IMR-90 (cell line): ENCODE results near the gene ORMDL3. TPM values are rescaled to one million over a fixed set of nuclear protein-coding genes. Genes with fewer than 3 reads are reported as not detected.

Source experiments
- ATAC-seq: fragments of 200-7000 bp; cut with Tn5 transposase; 2 replicates; pipeline ENCODE4 v1.9.1; 2020; ENCODE audit warnings: low read depth, mild to moderate bottlenecking, moderate library complexity
- BruUV-seq: library from RNA; stranded (reverse); fragments of 400-500 nt; replicated peaks from 2 replicates; lab custom pipeline; 2021; lab: Mats Ljungman, UMichigan
- CTCF ChIA-PET: fragments of 300-600 bp; formaldehyde crosslinking; extraction: SDS; loops from one replicate; lab custom pipeline; 2021; ENCODE audit warnings: antibody characterized with exemption; lab: Yijun Ruan, JAX
- POLR2A ChIA-PET: fragments of 300-600 bp; sonication (Branson Sonifier 250); formaldehyde crosslinking; loops from one replicate; lab custom pipeline; 2022; ENCODE audit warnings: antibody characterized with exemption; ENCODE audit not compliant: unreplicated experiment; lab: Charles Lee
- DNase-seq: peaks from one replicate; pipeline ENCODE4 v3.0.0; 2013
- H2AFZ ChIP-seq: replicated peaks from 2 replicates; pipeline ENCODE3; 2013; ENCODE audit warnings: low read length, mild to moderate bottlenecking; ENCODE audit not compliant: poor library complexity
- H2AK5ac ChIP-seq: 2 replicates; pipeline ENCODE4 v1.6.1; 2013; ENCODE audit warnings: low read depth, low read length, inconsistent platforms
- H2AK9ac ChIP-seq: replicated peaks from 2 replicates; pipeline ENCODE3; 2013; ENCODE audit warnings: mild to moderate bottlenecking, low read depth, low read length, moderate library complexity; ENCODE audit not compliant: poor library complexity
- H2BK120ac ChIP-seq: 2 replicates; pipeline ENCODE4 v1.6.1; 2013; ENCODE audit warnings: low read depth, low read length, inconsistent platforms
- H2BK15ac ChIP-seq: 3 replicates; pipeline ENCODE4 v1.6.1; 2013; ENCODE audit warnings: low read depth, low read length, inconsistent platforms
- H2BK20ac ChIP-seq: 2 replicates; pipeline ENCODE4 v1.6.1; 2013; ENCODE audit warnings: low read depth, mild to moderate bottlenecking, inconsistent platforms, low read length, moderate library complexity
- H2BK5ac ChIP-seq: 2 replicates; pipeline ENCODE4 v1.6.1; 2013; ENCODE audit warnings: mild to moderate bottlenecking, low read depth, low read length, inconsistent platforms; ENCODE audit not compliant: poor library complexity, severe bottlenecking
- H3K14ac ChIP-seq: replicated peaks from 2 replicates; pipeline ENCODE4 v1.6.1; 2013; ENCODE audit warnings: low read depth, low read length, inconsistent platforms
- H3K18ac ChIP-seq: 2 replicates; pipeline ENCODE4 v1.6.1; 2013; ENCODE audit warnings: low read depth, low read length, control low read depth
- H3K23ac ChIP-seq: 2 replicates; pipeline ENCODE4 v1.6.1; 2013; ENCODE audit warnings: low read depth, low read length, inconsistent platforms
- H3K27ac ChIP-seq: 2 replicates; pipeline ENCODE4 v1.5.1; 2013; ENCODE audit warnings: mild to moderate bottlenecking, control low read depth, low read length; ENCODE audit not compliant: insufficient read depth
- H3K27me3 ChIP-seq: 2 replicates; pipeline ENCODE4 v1.6.1; 2013; ENCODE audit warnings: low read length; ENCODE audit not compliant: control insufficient read depth, insufficient read depth
- H3K36me3 ChIP-seq: 2 replicates; pipeline ENCODE4 v1.6.1; 2013; ENCODE audit warnings: low read length, mixed read lengths; ENCODE audit not compliant: control insufficient read depth, insufficient read depth
- H3K4ac ChIP-seq: 2 replicates; pipeline ENCODE4 v1.6.1; 2013; ENCODE audit warnings: low read depth, low read length, inconsistent platforms
- H3K4me1 ChIP-seq: 2 replicates; pipeline ENCODE4 v1.6.1; 2013; ENCODE audit warnings: low read length, mixed read lengths; ENCODE audit not compliant: control insufficient read depth, insufficient read depth
- H3K4me2 ChIP-seq: 2 replicates; pipeline ENCODE4 v1.6.1; 2013; ENCODE audit warnings: low read depth, mild to moderate bottlenecking, control low read depth, low read length, moderate library complexity
- H3K4me3 ChIP-seq: 2 replicates; pipeline ENCODE4 v1.5.1; 2013; ENCODE audit warnings: low read depth, mild to moderate bottlenecking, control low read depth, low read length, moderate library complexity; ENCODE audit not compliant: insufficient read depth
- H3K56ac ChIP-seq: 2 replicates; pipeline ENCODE4 v1.6.1; 2013; ENCODE audit warnings: low read length, inconsistent platforms; ENCODE audit not compliant: insufficient read depth; ENCODE audit errors: extremely low read depth
- H3K79me1 ChIP-seq, 2 experiments: 2 replicates each; pipeline ENCODE4 v1.6.1; 2013; ENCODE audit warnings: low read length in 2 of 2, inconsistent platforms in 1 of 2, low read depth in 1 of 2
- H3K9ac ChIP-seq: 2 replicates; pipeline ENCODE4 v1.6.1; 2013; ENCODE audit warnings: low read depth, low read length, control low read depth
- H3K9me1 ChIP-seq: 2 replicates; pipeline ENCODE4 v1.6.1; 2013; ENCODE audit warnings: low read length, inconsistent platforms; ENCODE audit not compliant: insufficient read depth
- H3K9me3 ChIP-seq: 2 replicates; pipeline ENCODE4 v1.6.1; 2013; ENCODE audit warnings: low read length; ENCODE audit not compliant: control insufficient read depth, insufficient read depth
- H4K20me1 ChIP-seq: 2 replicates; pipeline ENCODE4 v1.6.1; 2013; ENCODE audit warnings: low read length, inconsistent platforms; ENCODE audit not compliant: insufficient read depth
- H4K5ac ChIP-seq: 2 replicates; pipeline ENCODE4 v1.6.1; 2013; ENCODE audit warnings: mild to moderate bottlenecking, low read depth, low read length, control low read depth
- H4K8ac ChIP-seq, 2 experiments: 2 replicates each; pipeline ENCODE4 v1.6.1; 2013; ENCODE audit warnings: low read depth in 2 of 2, low read length in 2 of 2, control low read depth in 1 of 2, inconsistent platforms in 1 of 2
- H4K91ac ChIP-seq: 2 replicates; pipeline ENCODE4 v1.6.1; 2013; ENCODE audit warnings: low read depth, low read length, inconsistent platforms; ENCODE audit not compliant: insufficient read depth
- BHLHE40 ChIP-seq: fragments of 150-350 bp; IDR thresholded peaks from 2 replicates; pipeline ENCODE4 v1.6.1; 2016; ENCODE audit warnings: mild to moderate bottlenecking, low read depth, low read length
- FOS ChIP-seq: fragments of 150-350 bp; IDR thresholded peaks from 2 replicates; pipeline ENCODE4 v1.6.1; 2016; ENCODE audit warnings: low read depth, low read length
- MAFK ChIP-seq: IDR thresholded peaks from 2 replicates; pipeline ENCODE4 v1.6.1; 2012; ENCODE audit warnings: low read depth, low read length, improper control_type of control experiment
- RAD21 ChIP-seq: IDR thresholded peaks from 2 replicates; pipeline ENCODE4 v1.6.1; 2012; ENCODE audit warnings: low read length, improper control_type of control experiment
- RCOR1 ChIP-seq: IDR thresholded peaks from 2 replicates; pipeline ENCODE4 v1.6.1; 2012; ENCODE audit warnings: mild to moderate bottlenecking, low read length, improper control_type of control experiment; ENCODE audit not compliant: insufficient replicate concordance
- WGBS, 2 experiments: methylation state at CpG; one replicate each; pipeline versions ENCODE4 v1.1.5 to v1.1.7; 2013; ENCODE audit warnings: missing lambda C conversion rate in 2 of 2; ENCODE audit not compliant: insufficient read length in 1 of 2; ENCODE audit errors: extremely low coverage in 2 of 2; 5-methylcytosine and 5-hydroxymethylcytosine counted together
- dilution Hi-C: fragments of 300-500 bp; cut with HindIII; formaldehyde crosslinking; loops from one replicate; pipeline ENCODE4 v1.14.3; 2018; ENCODE audit warnings: low sequenced_read_pairs; ENCODE audit not compliant: unreplicated experiment
- in situ Hi-C: fragments of 300-500 bp; cut with MboI; formaldehyde crosslinking; loops from 3 replicates; pipeline ENCODE4 v1.14.3; 2019; ENCODE audit warnings: low sequenced_read_pairs, inconsistent platforms, mixed read lengths
- intact Hi-C: fragments of 100-400 bp; cut with micrococcal nuclease; formaldehyde crosslinking; loops from 2 replicates; pipeline ENCODE4 v1.10.0; 2022
- polyA plus RNA-seq, 3 experiments: library from polyadenylated mRNA; depleted of rRNA; stranded (reverse); fragments of >200 nt; gene quantifications; 2 replicates each; pipeline ENCODE4 v1.2.3, GENCODE V29; 2012; ENCODE audit warnings: low replicate concordance in 1 of 3
- total RNA-seq: library from RNA; depleted of rRNA; stranded (reverse); fragments of >200 nt; gene quantifications from 2 replicates; pipeline ENCODE4 v1.2.3, GENCODE V29; 2012
- TF ChIP-seq, protein P1 (sequence below): conservative IDR thresholded peaks from 2 replicates; pipeline ENCODE4 v1.5.1; 2012; ENCODE audit warnings: mild to moderate bottlenecking, low read depth, low read length, improper control_type of control experiment

Gene ORMDL3
- total and polyA plus RNA-seq, 2 of the 4 experiments (the other 2 are of a cell fraction), result 45.7 to 78.6 TPM

DNA sequence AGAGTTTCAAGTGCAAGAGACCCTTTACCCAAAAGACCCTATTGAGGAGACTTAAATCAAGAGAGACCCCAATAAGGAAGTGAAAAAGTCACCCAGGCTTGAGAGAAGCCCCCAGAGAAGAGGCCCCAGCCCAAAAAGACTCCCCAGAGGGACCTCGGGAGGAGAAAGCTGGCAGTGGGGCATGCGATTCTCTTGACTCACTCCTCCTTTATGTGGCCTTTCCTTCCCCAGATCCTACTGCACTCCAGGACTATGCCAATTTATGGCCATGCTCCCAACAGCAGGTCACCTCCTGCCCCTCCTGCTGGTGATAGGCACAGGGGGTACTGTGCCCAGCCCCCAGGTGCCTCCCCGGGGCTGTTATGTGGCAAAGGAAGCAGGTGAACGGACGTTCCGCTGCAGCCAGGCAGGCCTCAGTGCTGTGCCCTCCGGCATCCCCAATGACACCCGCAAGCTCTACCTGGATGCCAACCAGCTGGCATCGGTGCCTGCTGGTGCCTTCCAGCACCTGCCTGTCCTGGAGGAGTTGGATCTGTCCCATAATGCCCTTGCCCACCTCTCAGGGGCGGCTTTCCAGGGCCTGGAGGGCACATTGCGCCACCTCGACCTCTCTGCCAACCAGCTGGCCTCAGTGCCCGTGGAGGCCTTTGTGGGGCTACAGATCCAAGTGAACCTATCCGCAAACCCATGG lies 16.4 kb upstream of the ORMDL3 start:
- no peaks in the 10 kb centered on the region; the same call in 1 of the 2 replicates for H4K20me1 ChIP-seq
- H3K27me3 ChIP-seq, result peaks cover 7% of the 10 kb centered on the region
- DNase-seq (no peak), ATAC-seq (no peak)
- H4K8ac ChIP-seq, result no peak overlapping the region
- in situ Hi-C loops, result no loop called here
- H3K79me1 ChIP-seq, result no peaks in the 10 kb centered on the region
- H4K5ac ChIP-seq, result no peak overlapping the region
- H3K9me1 ChIP-seq, result peaks cover 10% of the 10 kb centered on the region
- POLR2A ChIA-PET, result no interaction called here
- H2BK5ac ChIP-seq, result no peak overlapping the region
- no peak overlapping the region for H2AFZ ChIP-seq
- H2BK15ac ChIP-seq, result no peak overlapping the region
- no peak overlapping the region for H3K18ac ChIP-seq
- BruUV-seq, result no TSS peak
- CTCF ChIA-PET, result no interaction called here
- H3K56ac ChIP-seq, result no peak overlapping the region
- intact Hi-C loops, result no loop called here
- no peaks in the 10 kb centered on the region for H3K9me3 ChIP-seq
- no peak overlapping the region for H3K14ac ChIP-seq
- no peak overlapping the region for H4K91ac ChIP-seq
- H2BK120ac ChIP-seq, result no peak overlapping the region
- H3K4me3 ChIP-seq, result no peak overlapping the region
- no peak overlapping the region for H2AK5ac ChIP-seq
- H3K27ac ChIP-seq, result no peak overlapping the region
- no peak for TF ChIP-seq RCOR1
- TF ChIP-seq FOS, result no peak
- TF ChIP-seq MAFK, result no peak
- no peak for TF ChIP-seq BHLHE40
- no peak for TF ChIP-seq RAD21
- TF ChIP-seq, protein P1, sequence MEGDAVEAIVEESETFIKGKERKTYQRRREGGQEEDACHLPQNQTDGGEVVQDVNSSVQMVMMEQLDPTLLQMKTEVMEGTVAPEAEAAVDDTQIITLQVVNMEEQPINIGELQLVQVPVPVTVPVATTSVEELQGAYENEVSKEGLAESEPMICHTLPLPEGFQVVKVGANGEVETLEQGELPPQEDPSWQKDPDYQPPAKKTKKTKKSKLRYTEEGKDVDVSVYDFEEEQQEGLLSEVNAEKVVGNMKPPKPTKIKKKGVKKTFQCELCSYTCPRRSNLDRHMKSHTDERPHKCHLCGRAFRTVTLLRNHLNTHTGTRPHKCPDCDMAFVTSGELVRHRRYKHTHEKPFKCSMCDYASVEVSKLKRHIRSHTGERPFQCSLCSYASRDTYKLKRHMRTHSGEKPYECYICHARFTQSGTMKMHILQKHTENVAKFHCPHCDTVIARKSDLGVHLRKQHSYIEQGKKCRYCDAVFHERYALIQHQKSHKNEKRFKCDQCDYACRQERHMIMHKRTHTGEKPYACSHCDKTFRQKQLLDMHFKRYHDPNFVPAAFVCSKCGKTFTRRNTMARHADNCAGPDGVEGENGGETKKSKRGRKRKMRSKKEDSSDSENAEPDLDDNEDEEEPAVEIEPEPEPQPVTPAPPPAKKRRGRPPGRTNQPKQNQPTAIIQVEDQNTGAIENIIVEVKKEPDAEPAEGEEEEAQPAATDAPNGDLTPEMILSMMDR, result no peak
- peaks cover 9% of the 10 kb centered on the region for H3K4me1 ChIP-seq
- H2BK20ac ChIP-seq, result no peak overlapping the region
- H3K4me2 ChIP-seq, result no peak overlapping the region
- H3K23ac ChIP-seq, result no peak overlapping the region
- H3K4ac ChIP-seq, result no peak overlapping the region
- dilution Hi-C loops, result no loop called here
- peak overlapping the region; percentile 58 for H2AK9ac ChIP-seq
- no peaks in the 10 kb centered on the region for H3K36me3 ChIP-seq
- WGBS, 2 experiments, result 85% methylated on average over 12 of the region's 14 CpGs; no CpG with 5 or more reads in 1 of the 2 experiments
- no peak overlapping the region for H3K9ac ChIP-seq
